HEK293 (cell line): Measurements from ENCODE around the gene DNAH12.

ENCODE experiments used
- FEZF1 ChIP-seq: fragments of 450-650 bp; formaldehyde crosslinking; IDR thresholded peaks from 2 replicates; pipeline ENCODE4 v1.5.1; 2016; ENCODE audit warnings: missing biosample characterization, missing genetic modification characterization
- GLIS2 ChIP-seq: fragments of 450-650 bp; formaldehyde crosslinking; IDR thresholded peaks from 2 replicates; pipeline ENCODE4 v1.5.1; 2016; ENCODE audit warnings: missing biosample characterization, missing genetic modification characterization
- RBAK ChIP-seq: fragments of 450-650 bp; formaldehyde crosslinking; IDR thresholded peaks from 2 replicates; pipeline ENCODE4 v1.5.1; 2016; ENCODE audit warnings: missing biosample characterization, missing genetic modification characterization
- SP3 ChIP-seq: fragments of 450-650 bp; formaldehyde crosslinking; IDR thresholded peaks from 2 replicates; pipeline ENCODE4 v1.5.1; 2016; ENCODE audit warnings: missing biosample characterization, missing genetic modification characterization
- ZFP3 ChIP-seq: fragments of 450-650 bp; formaldehyde crosslinking; IDR thresholded peaks from 2 replicates; pipeline ENCODE4 v1.5.1; 2016; ENCODE audit warnings: low read depth, missing biosample characterization, missing genetic modification characterization
- ZIC2 ChIP-seq: fragments of 450-650 bp; formaldehyde crosslinking; IDR thresholded peaks from 2 replicates; pipeline ENCODE4 v1.5.1; 2016; ENCODE audit warnings: missing biosample characterization, missing genetic modification characterization
- ZNF121 ChIP-seq: fragments of 450-650 bp; formaldehyde crosslinking; IDR thresholded peaks from 2 replicates; pipeline ENCODE4 v1.5.1; 2016; ENCODE audit warnings: missing biosample characterization, missing genetic modification characterization
- ZNF2 ChIP-seq: fragments of 450-650 bp; formaldehyde crosslinking; IDR thresholded peaks from 2 replicates; pipeline ENCODE4 v1.5.1; 2016; ENCODE audit warnings: missing biosample characterization, missing genetic modification characterization
- ZNF214 ChIP-seq: fragments of 450-650 bp; formaldehyde crosslinking; IDR thresholded peaks from 2 replicates; pipeline ENCODE4 v1.5.1; 2017; ENCODE audit warnings: missing biosample characterization, mild to moderate bottlenecking, missing genetic modification characterization, borderline replicate concordance
- ZNF221 ChIP-seq: fragments of 450-650 bp; formaldehyde crosslinking; IDR thresholded peaks from 2 replicates; pipeline ENCODE4 v1.5.1; 2017; ENCODE audit warnings: missing biosample characterization, missing genetic modification characterization, borderline replicate concordance
- ZNF24 ChIP-seq: fragments of 450-650 bp; formaldehyde crosslinking; IDR thresholded peaks from 2 replicates; pipeline ENCODE4 v1.5.1; 2016; ENCODE audit warnings: missing biosample characterization, missing genetic modification characterization
- ZNF248 ChIP-seq: fragments of 450-650 bp; formaldehyde crosslinking; IDR thresholded peaks from 2 replicates; pipeline ENCODE4 v1.5.1; 2017; ENCODE audit warnings: missing biosample characterization, missing genetic modification characterization
- ZNF292 ChIP-seq: fragments of 450-650 bp; formaldehyde crosslinking; IDR thresholded peaks from 2 replicates; pipeline ENCODE4 v1.5.1; 2016; ENCODE audit warnings: low read depth, missing biosample characterization, missing genetic modification characterization, borderline replicate concordance
- ZNF324 ChIP-seq: fragments of 450-650 bp; formaldehyde crosslinking; IDR thresholded peaks from 2 replicates; pipeline ENCODE4 v1.5.1; 2016; ENCODE audit warnings: missing biosample characterization, missing genetic modification characterization
- ZNF354C ChIP-seq: fragments of 450-650 bp; formaldehyde crosslinking; IDR thresholded peaks from 2 replicates; pipeline ENCODE4 v1.5.1; 2016; ENCODE audit warnings: missing biosample characterization, missing genetic modification characterization, low read depth, borderline replicate concordance
- ZNF391 ChIP-seq: fragments of 450-650 bp; formaldehyde crosslinking; IDR thresholded peaks from 2 replicates; pipeline ENCODE4 v1.5.1; 2016; ENCODE audit warnings: low read depth, missing biosample characterization, missing genetic modification characterization, borderline replicate concordance
- ZNF394 ChIP-seq: fragments of 450-650 bp; formaldehyde crosslinking; IDR thresholded peaks from 2 replicates; pipeline ENCODE4 v1.5.1; 2016; ENCODE audit warnings: missing biosample characterization, missing genetic modification characterization, mild to moderate bottlenecking, moderate library complexity, borderline replicate concordance
- ZNF423 ChIP-seq: fragments of 450-650 bp; formaldehyde crosslinking; IDR thresholded peaks from 2 replicates; pipeline ENCODE4 v1.5.1; 2016; ENCODE audit warnings: missing biosample characterization, missing genetic modification characterization
- ZNF433 ChIP-seq: fragments of 450-650 bp; formaldehyde crosslinking; IDR thresholded peaks from 2 replicates; pipeline ENCODE4 v1.5.1; 2016; ENCODE audit warnings: missing biosample characterization, missing genetic modification characterization, low read depth
- ZNF501 ChIP-seq: fragments of 450-650 bp; formaldehyde crosslinking; IDR thresholded peaks from 2 replicates; pipeline ENCODE4 v1.5.1; 2016; ENCODE audit warnings: missing biosample characterization, missing genetic modification characterization
- ZNF510 ChIP-seq: fragments of 450-650 bp; formaldehyde crosslinking; IDR thresholded peaks from 2 replicates; pipeline ENCODE4 v1.5.1; 2018; ENCODE audit warnings: mild to moderate bottlenecking, missing genetic modification characterization, missing biosample characterization; ENCODE audit not compliant: insufficient replicate concordance
- ZNF521 ChIP-seq: fragments of 450-650 bp; formaldehyde crosslinking; IDR thresholded peaks from 2 replicates; pipeline ENCODE4 v1.5.1; 2017; ENCODE audit warnings: missing biosample characterization, mild to moderate bottlenecking, missing genetic modification characterization
- ZNF530 ChIP-seq: fragments of 450-650 bp; formaldehyde crosslinking; IDR thresholded peaks from 2 replicates; pipeline ENCODE4 v1.5.1; 2016; ENCODE audit warnings: low read depth, missing biosample characterization, missing genetic modification characterization
- ZNF561 ChIP-seq: fragments of 450-650 bp; IDR thresholded peaks from 2 replicates; pipeline ENCODE4 v1.5.1; 2018; ENCODE audit warnings: missing biosample characterization, missing genetic modification characterization, borderline replicate concordance
- ZNF660 ChIP-seq: fragments of 450-650 bp; IDR thresholded peaks from 2 replicates; pipeline ENCODE4 v1.5.1; 2018; ENCODE audit warnings: missing biosample characterization, mild to moderate bottlenecking, missing genetic modification characterization
- ZNF664 ChIP-seq: fragments of 450-650 bp; formaldehyde crosslinking; IDR thresholded peaks from 2 replicates; pipeline ENCODE4 v1.5.1; 2016; ENCODE audit warnings: missing biosample characterization, missing genetic modification characterization
- ZNF677 ChIP-seq: fragments of 450-650 bp; IDR thresholded peaks from 2 replicates; pipeline ENCODE4 v1.5.0; 2018; ENCODE audit warnings: missing biosample characterization, mild to moderate bottlenecking, missing genetic modification characterization, moderate library complexity
- ZNF776 ChIP-seq: fragments of 450-650 bp; formaldehyde crosslinking; IDR thresholded peaks from 2 replicates; pipeline ENCODE4 v1.5.0; 2017; ENCODE audit warnings: missing biosample characterization, missing genetic modification characterization, borderline replicate concordance
- ZSCAN23 ChIP-seq: fragments of 450-650 bp; formaldehyde crosslinking; IDR thresholded peaks from 2 replicates; pipeline ENCODE4 v1.5.1; 2016; ENCODE audit warnings: missing biosample characterization, missing genetic modification characterization
- TF ChIP-seq, protein P1 (sequence below): fragments of 450-650 bp; IDR thresholded peaks from 2 replicates; pipeline ENCODE4 v1.5.1; 2018; ENCODE audit warnings: missing biosample characterization, mild to moderate bottlenecking, missing genetic modification characterization
- TF ChIP-seq, protein P2 (sequence below): fragments of 450-650 bp; formaldehyde crosslinking; IDR thresholded peaks from 2 replicates; pipeline ENCODE4 v1.5.1; 2016; ENCODE audit warnings: missing biosample characterization, missing genetic modification characterization
- TF ChIP-seq, protein P3 (sequence below): fragments of 450-650 bp; formaldehyde crosslinking; IDR thresholded peaks from 2 replicates; pipeline ENCODE4 v1.5.1; 2017; ENCODE audit warnings: missing biosample characterization, missing genetic modification characterization
- TF ChIP-seq, protein P4 (sequence below): fragments of 450-650 bp; formaldehyde crosslinking; IDR thresholded peaks from 2 replicates; pipeline ENCODE4 v1.5.1; 2016; ENCODE audit warnings: missing biosample characterization, missing genetic modification characterization

DNAH12 gene

DNA sequence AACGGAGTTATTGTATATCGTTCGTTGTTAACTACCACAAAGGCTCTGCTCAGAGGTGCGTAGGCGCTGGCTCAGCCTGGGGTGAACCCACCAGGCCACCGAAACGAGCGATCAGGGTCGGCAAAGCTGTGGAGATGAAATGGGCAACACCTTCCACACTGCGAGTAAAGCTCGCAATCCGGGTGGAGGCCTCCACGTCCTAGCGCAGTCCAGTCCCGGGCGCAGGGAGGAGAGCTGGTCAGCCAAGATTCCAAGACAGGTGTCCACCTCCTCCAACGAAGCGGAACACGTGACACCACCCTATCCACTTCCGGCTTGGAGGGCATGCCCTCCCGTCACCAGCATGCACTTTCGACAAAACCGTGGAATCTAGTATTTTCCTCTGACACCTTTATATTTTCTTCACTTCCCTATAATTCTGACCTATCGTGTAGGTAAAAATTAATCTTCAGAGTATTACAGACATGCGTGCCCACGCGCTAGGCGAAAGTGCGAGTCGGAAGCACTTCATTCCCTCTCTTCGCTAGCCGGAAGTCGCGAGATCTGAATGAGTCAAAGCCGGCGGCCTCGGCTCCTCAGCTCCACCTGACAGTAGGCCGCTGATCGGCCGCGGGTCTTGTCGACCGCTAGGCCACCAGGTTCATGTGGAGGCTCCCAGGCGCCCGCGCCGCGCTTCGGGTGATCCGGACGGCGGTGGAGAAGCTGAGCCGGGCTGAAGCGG lies 11.8 kb upstream of the DNAH12 start, which contains the start of gene PDE12 (continued):
- no peak for TF ChIP-seq ZNF776 (tag by site-specific recombination)
- TF ChIP-seq ZIC2 (tag by site-specific recombination): no peak
- TF ChIP-seq ZNF433 (tag by site-specific recombination): no peak
- peak; percentile 87 for TF ChIP-seq ZNF394 (tag by site-specific recombination)
- TF ChIP-seq ZNF423 (tag by site-specific recombination): no peak; the same call in 1 of the 2 replicates
- TF ChIP-seq ZNF530 (tag by site-specific recombination): no peak
- no peak for TF ChIP-seq ZFP3 (tag by site-specific recombination)
- no peak for TF ChIP-seq ZNF521 (tag by site-specific recombination)
- TF ChIP-seq ZNF354C (tag by site-specific recombination): no peak
- peak; percentile 69 for TF ChIP-seq ZNF660
- TF ChIP-seq, protein P1, sequence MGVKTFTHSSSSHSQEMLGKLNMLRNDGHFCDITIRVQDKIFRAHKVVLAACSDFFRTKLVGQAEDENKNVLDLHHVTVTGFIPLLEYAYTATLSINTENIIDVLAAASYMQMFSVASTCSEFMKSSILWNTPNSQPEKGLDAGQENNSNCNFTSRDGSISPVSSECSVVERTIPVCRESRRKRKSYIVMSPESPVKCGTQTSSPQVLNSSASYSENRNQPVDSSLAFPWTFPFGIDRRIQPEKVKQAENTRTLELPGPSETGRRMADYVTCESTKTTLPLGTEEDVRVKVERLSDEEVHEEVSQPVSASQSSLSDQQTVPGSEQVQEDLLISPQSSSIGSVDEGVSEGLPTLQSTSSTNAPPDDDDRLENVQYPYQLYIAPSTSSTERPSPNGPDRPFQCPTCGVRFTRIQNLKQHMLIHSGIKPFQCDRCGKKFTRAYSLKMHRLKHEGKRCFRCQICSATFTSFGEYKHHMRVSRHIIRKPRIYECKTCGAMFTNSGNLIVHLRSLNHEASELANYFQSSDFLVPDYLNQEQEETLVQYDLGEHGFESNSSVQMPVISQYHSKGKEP (tag by site-specific recombination): peak; percentile 62; the same call in 1 of the 2 replicates
- TF ChIP-seq ZNF501: peak; percentile 72; the same call in 1 of the 2 replicates
- TF ChIP-seq ZNF2 (tag by site-specific recombination): peak; percentile 79; the same call in 1 of the 2 replicates
- peak; percentile 58; the same call in 1 of the 2 replicates for TF ChIP-seq ZNF664 (tag by site-specific recombination)
- no peak for TF ChIP-seq ZNF121 (tag by site-specific recombination)
- TF ChIP-seq ZNF214 (tag by site-specific recombination): no peak
- TF ChIP-seq ZNF391 (tag by site-specific recombination): peak; percentile 73; the same call in 1 of the 2 replicates
- no peak for TF ChIP-seq RBAK (tag by site-specific recombination)
- peak; percentile 81; the same call in 1 of the 2 replicates for TF ChIP-seq ZSCAN23
- no peak for TF ChIP-seq ZNF248 (tag by site-specific recombination)
- TF ChIP-seq, protein P2, sequence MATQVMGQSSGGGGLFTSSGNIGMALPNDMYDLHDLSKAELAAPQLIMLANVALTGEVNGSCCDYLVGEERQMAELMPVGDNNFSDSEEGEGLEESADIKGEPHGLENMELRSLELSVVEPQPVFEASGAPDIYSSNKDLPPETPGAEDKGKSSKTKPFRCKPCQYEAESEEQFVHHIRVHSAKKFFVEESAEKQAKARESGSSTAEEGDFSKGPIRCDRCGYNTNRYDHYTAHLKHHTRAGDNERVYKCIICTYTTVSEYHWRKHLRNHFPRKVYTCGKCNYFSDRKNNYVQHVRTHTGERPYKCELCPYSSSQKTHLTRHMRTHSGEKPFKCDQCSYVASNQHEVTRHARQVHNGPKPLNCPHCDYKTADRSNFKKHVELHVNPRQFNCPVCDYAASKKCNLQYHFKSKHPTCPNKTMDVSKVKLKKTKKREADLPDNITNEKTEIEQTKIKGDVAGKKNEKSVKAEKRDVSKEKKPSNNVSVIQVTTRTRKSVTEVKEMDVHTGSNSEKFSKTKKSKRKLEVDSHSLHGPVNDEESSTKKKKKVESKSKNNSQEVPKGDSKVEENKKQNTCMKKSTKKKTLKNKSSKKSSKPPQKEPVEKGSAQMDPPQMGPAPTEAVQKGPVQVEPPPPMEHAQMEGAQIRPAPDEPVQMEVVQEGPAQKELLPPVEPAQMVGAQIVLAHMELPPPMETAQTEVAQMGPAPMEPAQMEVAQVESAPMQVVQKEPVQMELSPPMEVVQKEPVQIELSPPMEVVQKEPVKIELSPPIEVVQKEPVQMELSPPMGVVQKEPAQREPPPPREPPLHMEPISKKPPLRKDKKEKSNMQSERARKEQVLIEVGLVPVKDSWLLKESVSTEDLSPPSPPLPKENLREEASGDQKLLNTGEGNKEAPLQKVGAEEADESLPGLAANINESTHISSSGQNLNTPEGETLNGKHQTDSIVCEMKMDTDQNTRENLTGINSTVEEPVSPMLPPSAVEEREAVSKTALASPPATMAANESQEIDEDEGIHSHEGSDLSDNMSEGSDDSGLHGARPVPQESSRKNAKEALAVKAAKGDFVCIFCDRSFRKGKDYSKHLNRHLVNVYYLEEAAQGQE: no peak; the same call in 1 of the 2 replicates
- TF ChIP-seq FEZF1 (tag by site-specific recombination): no peak
- no peak for TF ChIP-seq ZNF677
- TF ChIP-seq ZNF221 (tag by site-specific recombination): no peak
- peak; percentile 88 for TF ChIP-seq GLIS2 (tag by site-specific recombination)
- TF ChIP-seq ZNF561 (tag by site-specific recombination): peak; percentile 97
- TF ChIP-seq ZNF24 (tag by site-specific recombination): peak; percentile 93
- TF ChIP-seq, protein P3, sequence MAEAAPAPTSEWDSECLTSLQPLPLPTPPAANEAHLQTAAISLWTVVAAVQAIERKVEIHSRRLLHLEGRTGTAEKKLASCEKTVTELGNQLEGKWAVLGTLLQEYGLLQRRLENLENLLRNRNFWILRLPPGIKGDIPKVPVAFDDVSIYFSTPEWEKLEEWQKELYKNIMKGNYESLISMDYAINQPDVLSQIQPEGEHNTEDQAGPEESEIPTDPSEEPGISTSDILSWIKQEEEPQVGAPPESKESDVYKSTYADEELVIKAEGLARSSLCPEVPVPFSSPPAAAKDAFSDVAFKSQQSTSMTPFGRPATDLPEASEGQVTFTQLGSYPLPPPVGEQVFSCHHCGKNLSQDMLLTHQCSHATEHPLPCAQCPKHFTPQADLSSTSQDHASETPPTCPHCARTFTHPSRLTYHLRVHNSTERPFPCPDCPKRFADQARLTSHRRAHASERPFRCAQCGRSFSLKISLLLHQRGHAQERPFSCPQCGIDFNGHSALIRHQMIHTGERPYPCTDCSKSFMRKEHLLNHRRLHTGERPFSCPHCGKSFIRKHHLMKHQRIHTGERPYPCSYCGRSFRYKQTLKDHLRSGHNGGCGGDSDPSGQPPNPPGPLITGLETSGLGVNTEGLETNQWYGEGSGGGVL (tag by site-specific recombination): 0 out of 2 replicates have a peak, but pooled peaks have one; percentile 44
- no peak for TF ChIP-seq ZNF292
- peak; percentile 78 for TF ChIP-seq SP3 (tag by site-specific recombination)
- TF ChIP-seq, protein P4, sequence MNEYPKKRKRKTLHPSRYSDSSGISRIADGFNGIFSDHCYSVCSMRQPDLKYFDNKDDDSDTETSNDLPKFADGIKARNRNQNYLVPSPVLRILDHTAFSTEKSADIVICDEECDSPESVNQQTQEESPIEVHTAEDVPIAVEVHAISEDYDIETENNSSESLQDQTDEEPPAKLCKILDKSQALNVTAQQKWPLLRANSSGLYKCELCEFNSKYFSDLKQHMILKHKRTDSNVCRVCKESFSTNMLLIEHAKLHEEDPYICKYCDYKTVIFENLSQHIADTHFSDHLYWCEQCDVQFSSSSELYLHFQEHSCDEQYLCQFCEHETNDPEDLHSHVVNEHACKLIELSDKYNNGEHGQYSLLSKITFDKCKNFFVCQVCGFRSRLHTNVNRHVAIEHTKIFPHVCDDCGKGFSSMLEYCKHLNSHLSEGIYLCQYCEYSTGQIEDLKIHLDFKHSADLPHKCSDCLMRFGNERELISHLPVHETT: peak; percentile 98
- TF ChIP-seq ZNF510 (tag by site-specific recombination): no peak
- TF ChIP-seq ZNF324 (tag by site-specific recombination): peak; percentile 97
